H1 (cell line): ENCODE results near the gene MEGF9. TPM values are rescaled to one million over a fixed set of nuclear protein-coding genes. Genes with fewer than 3 reads are reported as not detected.

ENCODE experiments used
- CTCF ChIA-PET: fragments of 300-600 bp; sonication (Branson Sonifier 250); formaldehyde crosslinking; loops from one replicate; lab custom pipeline; 2021; ENCODE audit not compliant: partially characterized antibody; lab: Charles Lee
- POLR2A ChIA-PET: fragments of 300-600 bp; sonication (Branson Sonifier 250); formaldehyde crosslinking; loops from one replicate; lab custom pipeline; 2021; ENCODE audit warnings: inconsistent platforms; ENCODE audit not compliant: partially characterized antibody; lab: Charles Lee
- DNase-seq, 2 experiments: peaks; one replicate each; pipeline versions ENCODE4 v3.0.0 to v3.0.0-alpha.2; 2010 to 2022; ENCODE audit warnings: low spot score in 2 of 2, low read depth in 1 of 2, mixed read lengths in 1 of 2
- FAIRE-seq: peaks from 2 replicates; lab custom pipeline; 2011; peaks lifted over from hg19 to GRCh38; lab: Jason Lieb, UNC
- H2AFZ ChIP-seq: 2 replicates; pipeline ENCODE4 v1.8.1; 2012; ENCODE audit warnings: low read length, inconsistent platforms
- H2AK5ac ChIP-seq: 2 replicates; pipeline ENCODE4 v1.6.1; 2013; ENCODE audit warnings: low read depth, low read length
- H2BK120ac ChIP-seq: replicated peaks from 2 replicates; pipeline ENCODE3; 2013; ENCODE audit warnings: low read depth, low read length, inconsistent platforms
- H2BK12ac ChIP-seq: 2 replicates; pipeline ENCODE4 v1.6.1; 2013; ENCODE audit warnings: low read depth, low read length
- H2BK15ac ChIP-seq: 2 replicates; pipeline ENCODE4 v1.6.1; 2013; ENCODE audit warnings: low read length
- H2BK20ac ChIP-seq: 2 replicates; pipeline ENCODE4 v1.6.1; 2013; ENCODE audit warnings: low read length
- H2BK5ac ChIP-seq: 2 replicates; pipeline ENCODE4 v1.6.1; 2013; ENCODE audit warnings: low read depth, low read length
- H3K14ac ChIP-seq: 2 replicates; pipeline ENCODE4 v1.6.1; 2013; ENCODE audit warnings: inconsistent platforms; ENCODE audit not compliant: insufficient read length
- H3K18ac ChIP-seq: 2 replicates; pipeline ENCODE4 v1.6.1; 2013; ENCODE audit warnings: low read length; ENCODE audit errors: extremely low read depth
- H3K23ac ChIP-seq: 2 replicates; pipeline ENCODE4 v1.6.1; 2013; ENCODE audit warnings: inconsistent platforms; ENCODE audit not compliant: insufficient read length
- H3K23me2 ChIP-seq: 2 replicates; pipeline ENCODE4 v1.6.1; 2013; ENCODE audit warnings: low read depth, low read length
- H3K27ac ChIP-seq: 2 replicates; pipeline ENCODE4 v1.6.1; 2011; ENCODE audit warnings: low read depth, low read length, inconsistent platforms
- H3K27me3 ChIP-seq, 4 experiments: replicated peaks in 1 of 4; 1 replicate in 1 of 4; 2 replicates in 3 of 4; pipeline versions ENCODE4 v1.6.1 to v1.8.1; 2011 to 2013; ENCODE audit warnings: low read length in 3 of 4, mild to moderate bottlenecking in 3 of 4, inconsistent platforms in 2 of 4, mixed read lengths in 2 of 4, moderate library complexity in 1 of 4; ENCODE audit not compliant: control insufficient read depth in 3 of 4, insufficient read depth in 3 of 4; ENCODE audit errors: extremely low read depth in 1 of 4
- H3K36me3 ChIP-seq, 4 experiments: 2 replicates each; pipeline versions ENCODE4 v1.6.1 to v1.8.1; 2011 to 2013; ENCODE audit warnings: mild to moderate bottlenecking in 4 of 4, low read length in 3 of 4, moderate library complexity in 2 of 4, control low read depth in 1 of 4, inconsistent platforms in 1 of 4; ENCODE audit not compliant: insufficient read depth in 4 of 4, control insufficient read depth in 2 of 4
- H3K4ac ChIP-seq: replicated peaks from 2 replicates; pipeline ENCODE3; 2013; ENCODE audit warnings: low read length, low read depth, mixed read lengths, inconsistent platforms; ENCODE audit not compliant: insufficient read length
- H3K4me1 ChIP-seq, 4 experiments: replicated peaks in 1 of 4; 1 replicate in 1 of 4; 2 replicates in 3 of 4; pipeline versions ENCODE4 v1.6.1 to v1.8.1; 2011 to 2013; ENCODE audit warnings: low read length in 3 of 4, inconsistent platforms in 2 of 4, mixed read lengths in 1 of 4; ENCODE audit not compliant: insufficient read depth in 4 of 4, control insufficient read depth in 3 of 4
- H3K4me2 ChIP-seq, 2 experiments: 2 replicates each; pipeline versions ENCODE4 v1.6.1 to v1.8.1; 2011 to 2013; ENCODE audit warnings: low read depth in 2 of 2, low read length in 2 of 2, control low read depth in 1 of 2, inconsistent platforms in 1 of 2, mild to moderate bottlenecking in 1 of 2; ENCODE audit not compliant: insufficient read depth in 1 of 2
- H3K4me3 ChIP-seq, 4 experiments: fragments of 200-600, 300-600 bp in 1 of 4; sonication (generic), shearing (Covaris generic), sonication (Bioruptor Twin) in 1 of 4; 2 replicates each; pipeline versions ENCODE4 v1.5.1 to v1.8.1; 2011 to 2016; ENCODE audit warnings: low read length in 4 of 4, low read depth in 3 of 4, control low read depth in 2 of 4, inconsistent platforms in 2 of 4, mild to moderate bottlenecking in 2 of 4, mixed read lengths in 1 of 4, moderate library complexity in 1 of 4; ENCODE audit not compliant: insufficient read depth in 2 of 4; ENCODE audit errors: extremely low read depth in 1 of 4
- H3K56ac ChIP-seq: replicated peaks from 2 replicates; pipeline ENCODE3; 2013; ENCODE audit warnings: low read depth, mild to moderate bottlenecking, mixed read lengths, low read length, inconsistent platforms; ENCODE audit not compliant: insufficient read length
- H3K79me1 ChIP-seq: 2 replicates; pipeline ENCODE4 v1.6.1; 2013; ENCODE audit warnings: low read depth, low read length, control low read depth
- H3K79me2 ChIP-seq, 2 experiments: 2 replicates each; pipeline versions ENCODE4 v1.6.1 to v1.8.1; 2012 to 2013; ENCODE audit warnings: low read length in 2 of 2, mild to moderate bottlenecking in 2 of 2, inconsistent platforms in 1 of 2; ENCODE audit not compliant: insufficient read depth in 2 of 2, control insufficient read depth in 1 of 2
- H3K9ac ChIP-seq, 4 experiments: replicated peaks in 1 of 4; 1 replicate in 1 of 4; 2 replicates in 3 of 4; pipeline versions ENCODE4 v1.6.1 to v1.8.1; 2011 to 2013; ENCODE audit warnings: low read depth in 3 of 4, low read length in 3 of 4, control low read depth in 2 of 4, mild to moderate bottlenecking in 2 of 4, moderate library complexity in 2 of 4, inconsistent platforms in 1 of 4; ENCODE audit errors: extremely low read depth in 1 of 4
- H3K9me3 ChIP-seq, 2 experiments: 2 replicates each; pipeline versions ENCODE4 v1.6.1 to v1.8.1; 2012 to 2013; ENCODE audit warnings: mild to moderate bottlenecking in 2 of 2, moderate library complexity in 2 of 2, control low read depth in 1 of 2, inconsistent platforms in 1 of 2, low read depth in 1 of 2, low read length in 1 of 2, mixed read lengths in 1 of 2; ENCODE audit not compliant: insufficient read depth in 2 of 2
- H4K20me1 ChIP-seq, 2 experiments: replicated peaks in 1 of 2; 2 replicates each; pipeline versions ENCODE3 to v1.8.1; 2011 to 2013; ENCODE audit warnings: inconsistent platforms in 2 of 2, low read length in 2 of 2, mild to moderate bottlenecking in 1 of 2; ENCODE audit not compliant: insufficient read depth in 2 of 2, control insufficient read depth in 1 of 2
- H4K5ac ChIP-seq: 2 replicates; pipeline ENCODE4 v1.6.1; 2013; ENCODE audit warnings: low read length, low read depth, mixed read lengths, inconsistent platforms; ENCODE audit not compliant: insufficient read length
- H4K8ac ChIP-seq: 2 replicates; pipeline ENCODE4 v1.8.0; 2013; ENCODE audit warnings: mild to moderate bottlenecking, moderate library complexity, low read length, inconsistent platforms; ENCODE audit not compliant: insufficient read depth; ENCODE audit errors: extremely low read depth
- H4K91ac ChIP-seq: replicated peaks from 2 replicates; pipeline ENCODE3; 2013; ENCODE audit warnings: low read length, mixed read lengths, inconsistent platforms; ENCODE audit not compliant: insufficient read length
- CBX5 ChIP-seq: fragments of 300-800, 300-1000 bp; sonication (generic); IDR thresholded peaks from 2 replicates; pipeline ENCODE4 v1.7.1; 2016; ENCODE audit warnings: antibody characterized with exemption, low read length, low read depth
- HDAC2 ChIP-seq, 2 experiments: fragments of 300-600 bp in 1 of 2; sonication (generic) in 1 of 2; IDR thresholded peaks; 2 replicates each; pipeline ENCODE4 v1.6.1; 2011 to 2012; ENCODE audit warnings: low read depth in 2 of 2, low read length in 2 of 2, mild to moderate bottlenecking in 2 of 2, moderate library complexity in 2 of 2, borderline replicate concordance in 1 of 2, inconsistent platforms in 1 of 2
- NRF1 ChIP-seq: IDR thresholded peaks from 2 replicates; pipeline ENCODE4 v1.6.1; 2011; ENCODE audit warnings: mild to moderate bottlenecking, low read depth, low read length, improper control_type of control experiment
- RFX5 ChIP-seq: IDR thresholded peaks from 2 replicates; pipeline ENCODE4 v1.6.1; 2011; ENCODE audit warnings: low read depth, low read length, improper control_type of control experiment, borderline replicate concordance
- SP4 ChIP-seq: IDR thresholded peaks from 2 replicates; pipeline ENCODE4 v1.6.1; 2012; ENCODE audit warnings: low read length, inconsistent platforms
- SRF ChIP-seq: IDR thresholded peaks from 2 replicates; pipeline ENCODE4 v1.6.1; 2011; ENCODE audit warnings: mild to moderate bottlenecking, low read depth, low read length, moderate library complexity
- WGBS, 2 experiments: shearing (Covaris generic) in 1 of 2; methylation state at CpG; one replicate each; pipeline versions ENCODE4 v1.1.6 to v1.1.7; 2013 to 2015; ENCODE audit warnings: low lambda C conversion rate in 2 of 2, mixed read lengths in 2 of 2, inconsistent platforms in 1 of 2, low coverage in 1 of 2, missing lambda C conversion rate in 1 of 2; ENCODE audit not compliant: insufficient replicate concordance in 2 of 2, insufficient coverage in 1 of 2, insufficient read length in 1 of 2; ENCODE audit errors: extremely low coverage in 1 of 2, missing lambda C conversion rate in 1 of 2; 5-methylcytosine and 5-hydroxymethylcytosine counted together
- polyA plus RNA-seq, 7 experiments: library from polyadenylated mRNA; depleted of rRNA in 3 of 7; stranded (reverse) in 5 of 7; unstranded in 2 of 7; fragments of >200 nt in 5 of 7; fragments of 200-250 nt in 2 of 7; gene quantifications; 1 replicate in 5 of 7; 2 replicates in 1 of 7; 4 replicates in 1 of 7; pipeline versions ENCODE4 v1.2.1 to v1.2.3, GENCODE V29; 2011 to 2013; ENCODE audit warnings: missing spikeins in 2 of 7, mixed read lengths in 2 of 7
- total RNA-seq: library from RNA; stranded (reverse); fragmentation: NEBNext Ultra II Directional; extraction: Animal tissue kit (Norgen Biotek cat#: 25700); gene quantifications from 2 replicates; pipeline ENCODE4 v1.2.1, GENCODE V29; 2021
- TF ChIP-seq, protein P1 (sequence below): IDR thresholded peaks from 2 replicates; pipeline ENCODE4 v1.6.1; 2011; ENCODE audit warnings: low read length, improper control_type of control experiment

MEGF9 gene
- total and polyA plus RNA-seq, 2 of the 8 experiments (the other 6 are each of a cell fraction or from before 2014, with no cell fraction given) = 0.45 to 1.8 TPM

DNA sequence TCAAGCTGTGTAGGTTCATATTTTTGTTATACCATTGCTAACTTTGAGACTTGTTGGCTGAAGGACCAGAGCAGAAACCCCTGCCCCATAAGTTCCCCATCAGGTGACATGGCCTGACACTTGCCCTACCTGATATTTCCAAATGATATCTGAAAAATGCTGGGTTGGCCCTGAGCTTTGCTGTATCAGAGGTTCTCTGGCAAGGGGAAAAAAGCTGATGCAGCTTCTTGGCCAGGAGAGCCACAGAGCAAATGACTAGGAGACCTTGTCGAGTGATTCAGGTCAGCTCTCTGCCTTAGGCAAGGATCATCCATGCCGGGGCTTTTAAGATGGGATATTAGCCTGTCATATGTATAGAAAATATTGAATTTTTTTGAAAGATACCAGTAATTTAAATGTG lies 2.9 kb upstream of the MEGF9 start:
- no peak overlapping the region for H2AK5ac ChIP-seq
- H3K79me2 ChIP-seq = no peaks in the 10 kb centered on the region
- POLR2A ChIA-PET = no interaction called here
- H3K14ac ChIP-seq = no peak overlapping the region
- H3K4ac ChIP-seq = no peak overlapping the region
- no peak overlapping the region for H4K5ac ChIP-seq
- peaks cover 13% of the 10 kb centered on the region; the same call in 1 of the 2 replicates for H3K23me2 ChIP-seq
- no peak overlapping the region for H2AFZ ChIP-seq
- H4K91ac ChIP-seq = no peak overlapping the region
- H3K56ac ChIP-seq = no peak overlapping the region
- DNase-seq (no peak), FAIRE-seq (no peak)
- H3K27me3 ChIP-seq = peaks cover 4 to 17% (median 15%) of the 10 kb centered on the region in 4 experiments; a peak in 6 of 7 replicates
- H2BK20ac ChIP-seq = no peak overlapping the region
- no peak overlapping the region for H3K4me3 ChIP-seq
- no peaks in the 10 kb centered on the region for H3K79me1 ChIP-seq
- H3K36me3 ChIP-seq = no peaks in the 10 kb centered on the region
- no peak overlapping the region for H2BK12ac ChIP-seq
- H3K23ac ChIP-seq = no peak overlapping the region
- CTCF ChIA-PET = interaction anchor here (0.8 to 2.0 kb wide), 4 partner anchors 9 to 16 kb away, joined by 3 to 16 read pairs (median 4); no protein-coding TSS in a partner anchor
- H4K8ac ChIP-seq = no peak overlapping the region; the same call in 1 of the 2 replicates
- H4K20me1 ChIP-seq = peaks cover 0 to 2% of the 10 kb centered on the region in 2 experiments
- WGBS, 2 experiments = 93% methylated on average over 2 of the region's 2 CpGs; no CpG with 5 or more reads in 1 of the 2 experiments
- no peak overlapping the region for H3K18ac ChIP-seq
- TF ChIP-seq, protein P1, sequence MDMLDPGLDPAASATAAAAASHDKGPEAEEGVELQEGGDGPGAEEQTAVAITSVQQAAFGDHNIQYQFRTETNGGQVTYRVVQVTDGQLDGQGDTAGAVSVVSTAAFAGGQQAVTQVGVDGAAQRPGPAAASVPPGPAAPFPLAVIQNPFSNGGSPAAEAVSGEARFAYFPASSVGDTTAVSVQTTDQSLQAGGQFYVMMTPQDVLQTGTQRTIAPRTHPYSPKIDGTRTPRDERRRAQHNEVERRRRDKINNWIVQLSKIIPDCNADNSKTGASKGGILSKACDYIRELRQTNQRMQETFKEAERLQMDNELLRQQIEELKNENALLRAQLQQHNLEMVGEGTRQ = no peak
- TF ChIP-seq CBX5 (no peak), HDAC2 (IDR thresholded peaks at IDR 0.05; ENCODE audit: borderline replicate concordance in 1 of 2, low read depth in 2 of 2, low read length in 2 of 2) (no peak), SRF (no peak), NRF1 (no peak), SP4 (no peak), RFX5 (no peak)
- no peak overlapping the region for H2BK120ac ChIP-seq
- no peaks in the 10 kb centered on the region for H3K9me3 ChIP-seq
- peaks cover 0 to 9% (median 8%) of the 10 kb centered on the region in 4 experiments; a peak in 4 of 7 replicates for H3K4me1 ChIP-seq
- no peak overlapping the region for H2BK15ac ChIP-seq
- H3K4me2 ChIP-seq = no peak overlapping the region
- no peak overlapping the region for H3K9ac ChIP-seq
- H2BK5ac ChIP-seq = no peak overlapping the region
- no peak overlapping the region for H3K27ac ChIP-seq
